GM12864 (cell line): ENCODE data around the gene ATRIP.

Experiments used
- DNase-seq: peaks from one replicate; pipeline ENCODE4 v3.0.0-alpha.2; 2011; ENCODE audit warnings: low read depth
- H3K4me3 ChIP-seq: 2 replicates; pipeline ENCODE4 v1.5.1; 2011; ENCODE audit warnings: mild to moderate bottlenecking, low read depth, low read length, control low read depth
- CTCF ChIP-seq: IDR thresholded peaks from 2 replicates; pipeline ENCODE4 v1.5.1; 2011; ENCODE audit warnings: low read depth, mild to moderate bottlenecking, moderate library complexity, low read length, control low read depth, inconsistent platforms; ENCODE audit errors: missing control alignments

ATRIP gene

GRCh38 chr3:48435223-48435595 is 11.3 kb upstream of the ATRIP start:
- TF ChIP-seq CTCF = no peak
- DNase-seq = no peak
- H3K4me3 ChIP-seq = no peak overlapping the region

GRCh38 chr3:48435774-48436476 is 10.6 kb upstream of the ATRIP start:
- no peak overlapping the region for H3K4me3 ChIP-seq
- peak; percentile 99 for TF ChIP-seq CTCF
- peak; percentile 61 for DNase-seq

- TF ChIP-seq CTCF = no peak
- DNase-seq = no peak
- no peak overlapping the region for H3K4me3 ChIP-seq
Measured at GRCh38 chr3:48436477-48436787, 10.1 kb upstream of the ATRIP start.

- TF ChIP-seq CTCF = no peak
- no peak for DNase-seq
- H3K4me3 ChIP-seq = no peak overlapping the region
Measured at GRCh38 chr3:48436855-48437254, 9.7 kb upstream of the ATRIP start.

- no peak for TF ChIP-seq CTCF
- no peak overlapping the region for H3K4me3 ChIP-seq
- no peak for DNase-seq
Measured at GRCh38 chr3:48437812-48438211, 8.7 kb upstream of the ATRIP start.

GRCh38 chr3:48439820-48440589 is 6.5 kb upstream of the ATRIP start, which contains the start of the genes CCDC51 and TMA7:
CCDC51 (minus strand) TSS chr3:48440119; CDS start chr3:48435128, 4,991 bp downstream.
TMA7 (plus strand) TSS chr3:48440257; CDS start chr3:48440297, 40 bp downstream.
- TF ChIP-seq CTCF = no peak

More at GRCh38 chr3:48439820-48440589, 6.5 kb upstream of the ATRIP start, which contains the start of the genes CCDC51 and TMA7:
- peak within 1 kb of the TSS; percentile 98 for H3K4me3 ChIP-seq
- DNase-seq = peak; percentile 95
